COR-L47 (cell line): ENCODE measurements around the gene CRYBB1.

Experiments used
- DNase-seq: peaks from one replicate; lab custom pipeline; 2025; lab: John Stamatoyannopoulos, UW

Gene CRYBB1

DNA sequence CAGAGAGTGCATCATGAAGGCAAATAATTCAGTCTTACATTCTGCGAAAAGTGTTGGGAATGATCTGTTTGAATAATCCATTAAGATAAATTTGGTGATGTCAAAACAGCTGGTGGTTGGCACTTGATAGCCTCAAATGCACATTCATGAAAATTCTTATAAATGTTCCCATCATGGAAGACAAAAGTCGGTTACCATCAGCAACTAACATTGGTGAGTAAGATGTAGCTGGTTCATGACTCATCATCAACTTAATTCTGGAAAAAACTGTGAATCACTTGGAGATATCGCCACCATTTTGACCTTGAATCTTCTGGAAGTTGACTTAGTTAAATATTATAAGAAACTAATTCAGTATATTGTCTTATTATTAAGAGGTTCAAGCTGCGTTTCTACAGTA is 11.2 kb downstream of the CRYBB1 start:
- DNase-seq: no peak

GRCh38 chr22:26604368-26604767 is 13.5 kb downstream of the CRYBB1 start:
- DNase-seq: no peak

DNA sequence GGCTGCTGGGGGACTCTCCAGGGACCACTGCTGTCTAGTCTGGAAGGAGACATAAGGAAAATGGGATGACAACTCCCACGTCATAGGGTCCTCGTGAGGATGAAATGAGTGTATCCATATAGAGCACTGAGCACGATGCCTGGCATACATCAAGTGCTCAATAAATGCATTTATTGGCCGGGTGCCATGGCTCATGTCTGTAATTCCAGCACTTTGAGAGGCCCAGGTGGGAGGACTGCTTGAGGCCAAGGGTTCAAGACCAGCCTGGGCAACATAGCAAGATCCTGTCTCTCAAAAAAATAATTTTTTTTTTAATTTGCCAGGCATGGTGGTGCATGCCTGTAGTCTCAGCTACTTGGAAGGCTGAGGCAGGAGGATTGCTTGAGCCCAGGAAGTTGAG is 15.7 kb downstream of the CRYBB1 start:
- DNase-seq: no peak

- no peak for DNase-seq
Observed at GRCh38 chr22:26601726-26602125, 16.1 kb downstream of the CRYBB1 start.

- no peak for DNase-seq
Observed at GRCh38 chr22:26599505-26599904, 18.3 kb downstream of the CRYBB1 start.

GRCh38 chr22:26597480-26597879 is 20.3 kb downstream of the CRYBB1 start:
- no peak for DNase-seq

DNA sequence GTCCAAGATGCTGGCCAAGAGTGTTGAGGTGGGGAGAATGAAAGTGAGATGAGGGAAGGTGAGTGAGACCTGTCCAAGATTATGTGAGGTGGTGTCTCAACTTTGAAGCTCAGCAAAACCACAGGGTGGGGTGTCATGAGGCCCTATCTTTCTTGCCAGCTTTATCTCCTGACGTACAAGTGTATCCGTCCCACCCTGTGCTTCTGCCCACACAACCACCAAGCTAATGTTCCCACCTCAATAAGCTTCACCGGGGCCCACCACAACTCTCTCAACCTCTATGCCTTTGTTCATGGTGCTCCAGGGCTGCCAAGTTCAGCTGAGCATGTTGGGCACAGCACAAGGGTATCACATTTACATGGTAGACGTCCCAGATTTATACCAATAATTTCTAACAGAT is 20.8 kb downstream of the CRYBB1 start:
- DNase-seq: no peak

GRCh38 chr22:26593763-26594162 is 24.1 kb downstream of the CRYBB1 start:
- no peak for DNase-seq

DNA sequence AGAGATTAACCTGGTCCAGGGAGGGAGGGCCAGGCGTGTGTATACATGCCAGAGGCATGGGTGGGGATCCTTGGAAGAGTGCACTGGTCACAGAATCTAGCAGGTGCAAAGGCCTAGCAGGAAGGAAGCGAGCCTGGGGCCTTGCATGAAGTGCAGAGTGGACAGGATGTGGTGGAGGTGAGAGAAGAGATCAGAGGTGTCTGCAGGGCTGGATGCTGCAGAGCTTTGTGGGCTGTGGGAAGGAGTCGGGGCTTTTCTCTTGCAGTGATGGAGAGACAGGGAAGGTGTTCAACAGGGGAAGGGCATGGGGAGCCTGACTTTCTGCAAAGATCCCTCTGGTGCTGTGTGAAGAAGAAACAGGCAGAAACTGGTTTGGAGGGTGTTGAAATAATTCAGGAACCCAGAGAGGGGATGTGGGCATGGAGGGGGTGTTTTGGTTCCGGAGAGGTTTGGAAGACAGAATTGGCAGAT is 25.4 kb downstream of the CRYBB1 start:
- no peak for DNase-seq

GRCh38 chr22:26589845-26590736 is 27.7 kb downstream of the CRYBB1 start, which contains the start of gene TPST2:
TPST2 (minus strand) TSS chr22:26590132; CDS start chr22:26541630, 48,502 bp downstream.
- peak; percentile 57 for DNase-seq

DNA sequence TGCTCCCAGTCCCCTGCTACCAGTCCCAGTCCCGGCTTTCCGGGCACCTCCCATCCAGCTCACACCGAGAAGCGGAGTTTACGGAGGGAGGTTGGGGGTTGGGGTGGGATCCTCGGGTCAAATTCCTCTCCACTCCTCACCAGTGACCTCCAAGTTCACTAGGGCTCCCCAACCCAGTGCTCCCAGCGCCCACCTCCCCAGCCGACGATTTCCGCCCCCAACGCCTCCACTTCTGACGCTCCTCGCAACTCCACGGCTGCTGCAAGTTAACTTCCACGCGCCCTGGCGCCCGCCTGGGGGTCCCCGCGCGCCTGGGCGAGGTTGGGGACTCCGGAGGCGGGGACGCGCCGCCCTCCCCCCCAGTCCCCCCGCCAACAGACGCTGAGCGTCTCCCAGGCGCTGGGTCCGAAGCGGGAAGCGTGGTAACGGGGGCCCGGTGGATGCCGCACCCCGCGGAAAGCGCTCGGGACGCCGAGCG is 28.4 kb downstream of the CRYBB1 start:
- no peak for DNase-seq

DNA sequence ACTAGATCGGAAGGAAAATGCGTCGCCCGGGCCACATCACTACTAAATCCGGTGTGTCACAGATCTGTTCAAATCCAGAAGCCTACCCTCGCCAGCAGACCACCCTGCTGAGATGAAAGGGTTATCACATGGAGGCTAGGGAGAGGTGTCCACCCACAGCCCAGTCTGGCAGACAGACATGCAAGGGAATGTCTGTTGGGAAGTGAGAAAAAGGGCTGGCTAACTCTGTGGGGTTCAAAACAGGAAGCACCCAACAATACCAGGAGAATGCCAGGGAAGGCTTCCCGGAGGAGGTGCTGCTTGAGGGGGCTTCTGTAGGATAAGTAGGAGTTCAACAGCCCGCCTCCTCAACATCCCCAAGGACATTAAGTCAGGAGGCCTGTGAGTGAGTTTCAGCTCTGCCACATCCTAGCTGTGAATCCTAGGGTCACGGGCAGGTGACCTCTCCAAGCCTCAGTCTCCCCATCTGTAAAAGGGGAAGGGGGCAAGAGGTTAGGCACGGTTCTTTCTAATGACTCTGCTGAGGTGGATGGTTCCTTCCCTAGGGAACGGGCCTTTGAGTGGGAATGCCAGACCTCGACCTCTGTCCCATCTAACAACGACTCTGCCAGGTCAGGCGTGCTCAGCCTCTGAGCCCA is 29.0 kb downstream of the CRYBB1 start:
- no peak for DNase-seq

GRCh38 chr22:26587991-26588613 is 29.7 kb downstream of the CRYBB1 start:
- DNase-seq: no peak

DNA sequence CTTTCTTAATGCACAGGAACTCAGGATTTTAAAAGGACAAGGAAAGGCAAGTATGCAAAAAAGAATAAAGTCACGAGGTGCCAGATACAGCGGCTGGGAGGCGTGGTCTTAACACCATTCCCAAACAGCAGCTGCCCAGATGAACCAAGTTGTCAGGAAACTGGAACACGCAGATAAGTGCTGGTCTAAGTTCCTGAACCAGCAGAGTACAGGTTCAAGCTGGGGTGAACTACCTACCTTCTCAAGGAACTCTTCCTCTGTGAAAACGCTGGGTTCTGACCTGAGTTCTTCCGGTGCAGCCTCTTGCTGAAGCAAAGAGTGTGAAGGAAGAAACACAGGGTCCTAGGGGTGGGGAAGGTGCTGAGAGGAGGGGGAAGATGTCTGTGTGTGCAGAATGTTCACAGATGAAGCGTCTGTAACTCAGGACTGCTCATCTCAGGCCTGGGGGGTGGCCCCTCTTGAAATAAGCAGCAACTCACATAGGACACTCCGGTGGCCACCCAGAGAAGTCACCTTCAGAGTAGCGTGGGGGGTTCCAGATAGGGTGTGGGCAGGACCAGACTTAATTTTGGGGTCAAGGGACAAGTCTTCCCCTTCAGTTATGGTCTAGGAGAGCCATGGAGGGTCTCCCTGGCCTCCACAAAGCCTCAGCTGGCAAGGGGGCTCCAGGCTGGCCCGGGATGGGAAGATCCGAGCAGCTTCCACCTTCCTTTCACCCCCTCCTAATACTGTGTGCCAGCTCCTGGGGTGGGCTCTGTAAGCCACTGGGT is 31.1 kb downstream of the CRYBB1 start:
- DNase-seq: no peak

GRCh38 chr22:26585104-26585790 is 32.6 kb downstream of the CRYBB1 start:
- DNase-seq: no peak

- no peak for DNase-seq
Observed at GRCh38 chr22:26584010-26584409, 33.8 kb downstream of the CRYBB1 start.

GRCh38 chr22:26581633-26582168 is 36.1 kb downstream of the CRYBB1 start:
- DNase-seq: no peak

- no peak for DNase-seq
Observed at GRCh38 chr22:26581026-26581425, 36.8 kb downstream of the CRYBB1 start.

DNA sequence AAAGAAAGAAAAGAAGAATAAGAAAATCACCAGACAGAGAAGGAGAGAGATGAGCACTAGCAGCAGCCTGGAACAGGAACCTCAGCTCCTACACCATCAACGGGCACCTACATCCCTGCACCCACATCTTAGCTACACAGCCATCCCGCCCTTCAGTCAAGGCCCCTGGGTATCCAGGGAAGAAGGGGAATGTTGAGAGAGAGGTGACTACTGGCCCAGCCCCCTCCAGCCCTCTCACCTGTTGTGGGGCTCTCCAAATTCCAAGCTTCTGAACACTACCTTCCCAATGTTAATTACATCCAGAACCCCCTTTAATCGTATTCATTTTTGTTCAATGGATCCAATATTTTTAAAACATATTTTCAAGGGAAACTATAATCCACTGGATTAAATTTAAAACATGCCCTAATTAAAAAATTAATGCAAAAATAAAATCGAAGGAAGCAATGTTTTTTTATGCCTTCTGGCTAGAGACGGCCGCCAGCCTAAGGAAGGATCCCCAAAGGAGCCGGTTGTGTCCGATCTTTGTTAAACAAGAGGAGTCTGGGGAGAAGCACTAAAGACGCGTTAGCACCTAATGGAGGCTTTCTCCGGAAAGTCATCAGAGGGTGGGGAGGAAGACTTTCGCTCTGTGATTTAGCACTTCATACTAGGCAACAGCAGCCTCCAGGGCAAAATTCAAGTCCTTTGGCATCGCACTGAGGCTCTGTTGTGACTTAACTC is 37.4 kb downstream of the CRYBB1 start:
- no peak for DNase-seq

- no peak for DNase-seq
Observed at GRCh38 chr22:26579331-26579886, 38.4 kb downstream of the CRYBB1 start.
